Endometrial microvascular endothelial cells (primary cell): Measurements from ENCODE around the gene COL17A1. TPM values are rescaled to one million over a fixed set of nuclear protein-coding genes. Genes with fewer than 3 reads are reported as not detected.

Experiments used
- in situ Hi-C: cut with HindIII; loops from 2 replicates; pipeline ENCODE4 v1.10.0; 2017; ENCODE audit warnings: low sequenced_read_pairs, low pct_unique_long_range_greater_than_20kb; ENCODE audit errors: inconsistent ontology term
- total RNA-seq: library from RNA; depleted of rRNA; stranded (reverse); fragments of >200 nt; gene quantifications from one replicate; pipeline ENCODE4 v1.2.3, GENCODE V29; 2015; ENCODE audit errors: inconsistent ontology term

COL17A1 gene
- total RNA-seq: 5.7 TPM

GRCh38 chr10:104085801-104086400 is at the start of gene COL17A1:
Gene COL17A1 (minus strand): TSS chr10:104085880. CDS start chr10:104080673, 5,207 bp downstream.
- in situ Hi-C loops: no loop called here

GRCh38 chr10:104130041-104130440 is 44.4 kb upstream of the COL17A1 start:
- in situ Hi-C loops: no loop called here

GRCh38 chr10:104128214-104128613 is 42.5 kb upstream of the COL17A1 start:
- in situ Hi-C loops: no loop called here

- in situ Hi-C loops: no loop called here
Observed at GRCh38 chr10:104127411-104127810, 41.7 kb upstream of the COL17A1 start.

- in situ Hi-C loops: no loop called here
Observed at GRCh38 chr10:104123397-104123796, 37.7 kb upstream of the COL17A1 start.

- in situ Hi-C loops: no loop called here
Observed at GRCh38 chr10:104122225-104123107, 36.8 kb upstream of the COL17A1 start.

- in situ Hi-C loops: no loop called here
Observed at GRCh38 chr10:104121485-104122224, 36.0 kb upstream of the COL17A1 start, which contains the start of gene SFR1. Gene SFR1 (plus strand): TSS chr10:104122171. CDS start chr10:104122184, 13 bp downstream.

- in situ Hi-C loops: no loop called here
Observed at GRCh38 chr10:104120903-104121484, 35.3 kb upstream of the COL17A1 start.

GRCh38 chr10:104120512-104120902 is 34.8 kb upstream of the COL17A1 start:
- in situ Hi-C loops: no loop called here

- in situ Hi-C loops: no loop called here
Observed at GRCh38 chr10:104119996-104120395, 34.3 kb upstream of the COL17A1 start.

GRCh38 chr10:104117839-104118323 is 32.2 kb upstream of the COL17A1 start:
- in situ Hi-C loops: no loop called here

- in situ Hi-C loops: no loop called here
Observed at GRCh38 chr10:104113376-104113956, 27.8 kb upstream of the COL17A1 start.

GRCh38 chr10:104109908-104110662 is 24.4 kb upstream of the COL17A1 start:
- in situ Hi-C loops: no loop called here

- in situ Hi-C loops: no loop called here
Observed at GRCh38 chr10:104104926-104105325, 19.2 kb upstream of the COL17A1 start.

GRCh38 chr10:104104418-104104817 is 18.7 kb upstream of the COL17A1 start:
- in situ Hi-C loops: no loop called here

- in situ Hi-C loops: no loop called here
Observed at GRCh38 chr10:104103956-104104355, 18.3 kb upstream of the COL17A1 start.

GRCh38 chr10:104101902-104102301 is 16.2 kb upstream of the COL17A1 start:
- in situ Hi-C loops: no loop called here

GRCh38 chr10:104100795-104101194 is 15.1 kb upstream of the COL17A1 start:
- in situ Hi-C loops: no loop called here
